Left lung (tissue), 10 donors: ENCODE data around the gene SPIB. TPM values are rescaled to one million over a fixed set of nuclear protein-coding genes. Genes with fewer than 3 reads are reported as not detected.

Experiments
- ATAC-seq: fragments of 200-7000 bp; cut with Tn5 transposase; one replicate; pipeline ENCODE4 v1.9.1; 2020; ENCODE audit warnings: moderate library complexity
- DNase-seq, 4 donors: peaks; one replicate each; pipeline ENCODE4 v3.0.0-alpha.2; 2013 to 2020
- H3K27ac ChIP-seq, 2 donors: fragments of 200-600 bp; sonication (generic) in 1 of 2; one replicate each; pipeline versions ENCODE4 v1.5.0 to v1.8.0; 2020 to 2021
- H3K27me3 ChIP-seq, 2 donors: fragments of 200-600 bp; sonication (generic) in 1 of 2; one replicate each; pipeline versions ENCODE4 v1.5.0 to v1.8.0; 2020 to 2021
- H3K36me3 ChIP-seq, 2 donors: fragments of 200-600 bp; sonication (generic) in 1 of 2; one replicate each; pipeline versions ENCODE4 v1.5.0 to v1.8.0; 2020 to 2021
- H3K4me1 ChIP-seq, 2 donors: fragments of 200-600 bp; one replicate each; pipeline ENCODE4 v1.8.0; 2021
- H3K4me3 ChIP-seq, 2 donors: fragments of 200-600 bp; sonication (generic) in 1 of 2; one replicate each; pipeline versions ENCODE4 v1.5.0 to v1.8.0; 2020 to 2021; ENCODE audit warnings: mild to moderate bottlenecking in 1 of 2
- H3K9me3 ChIP-seq, 2 donors: fragments of 200-600 bp; sonication (generic) in 1 of 2; one replicate each; pipeline versions ENCODE4 v1.5.0 to v1.8.0; 2020 to 2021
- CTCF ChIP-seq, 2 donors: fragments of 200-600 bp; sonication (generic) in 1 of 2; IDR thresholded peaks; one replicate each; pipeline versions ENCODE4 v1.5.0 to v1.8.0; 2021; ENCODE audit warnings: antibody characterized with exemption in 2 of 2
- intact Hi-C, 2 donors: fragments of 100-400 bp; cut with DNase I; formaldehyde crosslinking; loops; one replicate each; pipeline versions ENCODE4 v1.11.2 to v1.14.2; 2022
- polyA plus RNA-seq, 6 donors: library from polyadenylated mRNA; unstranded; fragments of 120-200 nt; gene quantifications; one replicate each; pipeline ENCODE4 v1.2.1, GENCODE V29; 2013; ENCODE audit not compliant: insufficient read length in 6 of 6
- total RNA-seq, 2 donors: library from RNA; stranded (reverse); fragmentation: NEBNext Ultra II Directional; extraction: Animal tissue kit (Norgen Biotek cat#: 25700); gene quantifications; one replicate each; pipeline ENCODE4 v1.2.1, GENCODE V29; 2021
- donor health status: DM: no; HTN: yes; CAD: no.
- donor health status: DM: no; HTN: no; CAD: no.

SPIB gene
- total and polyA plus RNA-seq, 8 donors = 0.28 to 0.66 (median 0.51) TPM

- Histone ChIP-seq H3K4me3 (no peak overlapping the region), H3K4me1 (no peaks in the 10 kb centered on the region), H3K27me3 (peaks cover 19 to 53% of the 10 kb centered on the region in 2 donors), H3K9me3 (no peaks in the 10 kb centered on the region), H3K36me3 (no peaks in the 10 kb centered on the region), H3K27ac (no peak overlapping the region)
- TF ChIP-seq CTCF (IDR thresholded peaks at IDR 0.05) = no peak
- ATAC-seq = no peak
- intact Hi-C loops = no loop called here
- DNase-seq = no peak
Observed at GRCh38 chr19:50455992-50456391, 37.3 kb downstream of the SPIB start.

- Histone ChIP-seq H3K4me1 (no peaks in the 10 kb centered on the region), H3K36me3 (no peaks in the 10 kb centered on the region), H3K4me3 (no peak overlapping the region), H3K27me3 (peaks cover 19 to 56% of the 10 kb centered on the region in 2 donors), H3K9me3 (no peaks in the 10 kb centered on the region), H3K27ac (no peak overlapping the region)
- ATAC-seq = no peak
- intact Hi-C loops = no loop called here
- TF ChIP-seq CTCF (IDR thresholded peaks at IDR 0.05) = no peak
- no peak for DNase-seq
Observed at GRCh38 chr19:50457300-50457699, 38.6 kb downstream of the SPIB start.

DNA sequence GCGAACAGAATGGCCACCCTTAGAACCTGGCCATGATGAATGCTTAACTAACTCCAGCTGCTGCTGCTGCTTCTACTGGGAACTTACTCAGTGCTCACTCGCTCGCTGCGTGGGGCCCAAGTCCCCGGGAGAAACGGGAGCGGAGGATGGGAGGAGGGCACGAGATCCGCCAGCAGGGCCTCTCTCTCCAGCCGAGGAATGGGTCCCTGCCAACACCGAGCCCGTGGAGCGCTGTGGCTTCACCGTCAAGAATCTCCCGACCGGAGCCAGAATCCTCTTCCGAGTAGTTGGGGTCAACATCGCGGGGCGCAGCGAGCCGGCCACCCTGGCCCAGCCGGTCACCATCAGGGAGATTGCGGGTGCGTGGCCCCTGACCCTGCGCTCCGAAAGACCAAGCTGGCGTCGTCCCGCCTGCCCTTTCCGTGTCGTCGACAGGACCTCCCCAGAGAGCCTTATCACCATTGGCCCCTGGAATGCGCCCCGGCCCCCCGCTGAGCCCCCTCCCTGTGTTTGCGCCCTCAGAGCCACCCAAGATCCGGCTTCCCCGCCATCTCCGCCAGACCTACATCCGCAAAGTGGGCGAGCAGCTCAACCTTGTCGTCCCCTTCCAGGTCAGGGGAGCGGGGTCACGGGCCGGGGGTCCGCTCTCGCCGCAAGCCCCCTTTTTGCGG, 39.8 kb downstream of the SPIB start:
- ATAC-seq (no peak), DNase-seq (no peak)
- TF ChIP-seq CTCF (IDR thresholded peaks at IDR 0.05) = no peak
- Histone ChIP-seq H3K4me3 (no peak overlapping the region), H3K36me3 (no peaks in the 10 kb centered on the region), H3K27ac (no peak overlapping the region), H3K4me1 (no peaks in the 10 kb centered on the region), H3K9me3 (no peaks in the 10 kb centered on the region), H3K27me3 (peaks cover 19 to 56% of the 10 kb centered on the region in 2 donors)
- intact Hi-C loops = no loop called here

DNA sequence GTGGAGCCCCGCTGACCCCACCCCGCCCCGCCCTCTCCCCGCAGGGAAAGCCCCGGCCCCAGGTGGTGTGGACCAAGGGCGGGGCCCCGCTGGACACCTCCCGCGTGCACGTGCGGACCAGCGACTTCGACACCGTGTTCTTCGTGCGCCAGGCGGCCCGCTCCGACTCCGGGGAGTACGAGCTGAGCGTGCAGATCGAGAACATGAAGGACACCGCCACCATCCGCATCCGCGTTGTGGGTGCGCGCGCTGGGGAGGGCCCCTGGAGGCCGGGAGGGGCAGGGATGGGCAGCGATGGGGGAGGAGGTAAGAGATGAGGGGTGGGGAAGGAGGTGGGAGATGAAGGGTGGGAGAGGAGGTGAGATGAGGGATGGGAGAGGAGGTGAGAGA, 40.3 kb downstream of the SPIB start:
- no peaks in the 10 kb centered on the region for H3K36me3 ChIP-seq
- TF ChIP-seq CTCF (IDR thresholded peaks at IDR 0.05) = no peak
- H3K4me1 ChIP-seq = no peaks in the 10 kb centered on the region
- H3K27me3 ChIP-seq = peaks cover 19 to 56% of the 10 kb centered on the region in 2 donors
- no peak for DNase-seq
- ATAC-seq = no peak
- H3K4me3 ChIP-seq = no peak overlapping the region
- H3K9me3 ChIP-seq = no peaks in the 10 kb centered on the region
- H3K27ac ChIP-seq = no peak overlapping the region
- intact Hi-C loops = no loop called here

DNA sequence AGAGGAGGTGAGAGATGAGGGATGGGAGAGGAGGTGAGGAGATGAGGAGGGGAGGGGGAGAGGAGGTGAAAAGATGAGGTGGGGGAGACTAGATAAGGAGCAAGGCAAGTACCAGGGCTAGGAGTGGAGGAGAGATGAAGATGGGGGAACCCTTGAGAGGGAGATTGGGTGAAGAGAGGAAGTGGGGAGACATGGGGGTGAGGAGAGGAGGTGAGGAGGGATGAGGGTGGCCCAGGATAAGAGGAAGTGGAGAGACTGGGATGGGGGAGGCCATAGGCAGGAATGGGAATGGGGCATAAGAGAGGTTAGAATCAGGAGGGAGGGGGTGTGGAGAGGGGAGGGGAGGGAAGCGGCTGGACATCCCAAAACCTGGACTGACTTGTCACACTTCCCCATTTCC, 40.9 kb downstream of the SPIB start:
- Histone ChIP-seq H3K4me3 (no peak overlapping the region), H3K4me1 (no peaks in the 10 kb centered on the region), H3K36me3 (no peaks in the 10 kb centered on the region), H3K27ac (no peak overlapping the region), H3K9me3 (no peaks in the 10 kb centered on the region), H3K27me3 (peaks cover 19 to 56% of the 10 kb centered on the region in 2 donors)
- peak in 1 of 4 donors; percentile 10 for DNase-seq
- ATAC-seq = no peak
- intact Hi-C loops = loop anchor here in 1 of 2 donors (5.0 kb wide), 1 partner anchor 92 kb away; the partner anchor contains the start of gene NAPSA
- TF ChIP-seq CTCF (IDR thresholded peaks at IDR 0.05) = no peak
